ENCODE results near the gene PDCD1LG2. TPM values are rescaled to one million over a fixed set of nuclear protein-coding genes. Genes with fewer than 3 reads are reported as not detected.

Gene PDCD1LG2
- total RNA-seq, 1 experiment from 2014 or later: not detected

GRCh38 chr9:5481322-5482040 is 28.9 kb upstream of the PDCD1LG2 start:
- intact Hi-C loops (cut with micrococcal nuclease; ENCODE audit: unreplicated experiment): no loop called here
- POLR2A ChIA-PET: no interaction called here
- Histone ChIP-seq H3K9me3 (ENCODE audit: control insufficient read depth, insufficient read depth, low read depth, low read length) (no peaks in the 10 kb centered on the region), H3K27ac (ENCODE audit: low read length) (no peak overlapping the region), H3K4me3 (ENCODE audit: low read depth in 2 of 2, low read length in 2 of 2) (no peak overlapping the region), H3K36me3 (ENCODE audit: control insufficient read depth, insufficient read depth, low read length) (no peaks in the 10 kb centered on the region), H3K4me1 (ENCODE audit: control insufficient read depth, insufficient read depth, low read length) (no peaks in the 10 kb centered on the region), H3K27me3 (ENCODE audit: control insufficient read depth, insufficient read depth, low read length) (no peaks in the 10 kb centered on the region)
- no peak for DNase-seq (ENCODE audit: low read depth, low spot score)
- CTCF ChIA-PET: no interaction called here
- in situ Hi-C loops (cut with HindIII; ENCODE audit: low pct_unique_long_range_greater_than_20kb, low sequenced_read_pairs): no loop called here
- ATAC-seq: no peak
- TF ChIP-seq REST (IDR thresholded peaks at IDR 0.05; ENCODE audit: insufficient read depth in 1 of 2, low read depth in 2 of 2, low read length in 1 of 2) (no peak), TCF7L2 (IDR thresholded peaks at IDR 0.05; ENCODE audit: low read depth, low read length) (no peak), POLR2AphosphoS5 (IDR thresholded peaks at IDR 0.05; ENCODE audit: low read depth, low read length) (no peak), SIN3A (IDR thresholded peaks at IDR 0.05; ENCODE audit: borderline replicate concordance, insufficient read depth, low read depth, low read length) (no peak)
- TF ChIP-seq, protein P1, sequence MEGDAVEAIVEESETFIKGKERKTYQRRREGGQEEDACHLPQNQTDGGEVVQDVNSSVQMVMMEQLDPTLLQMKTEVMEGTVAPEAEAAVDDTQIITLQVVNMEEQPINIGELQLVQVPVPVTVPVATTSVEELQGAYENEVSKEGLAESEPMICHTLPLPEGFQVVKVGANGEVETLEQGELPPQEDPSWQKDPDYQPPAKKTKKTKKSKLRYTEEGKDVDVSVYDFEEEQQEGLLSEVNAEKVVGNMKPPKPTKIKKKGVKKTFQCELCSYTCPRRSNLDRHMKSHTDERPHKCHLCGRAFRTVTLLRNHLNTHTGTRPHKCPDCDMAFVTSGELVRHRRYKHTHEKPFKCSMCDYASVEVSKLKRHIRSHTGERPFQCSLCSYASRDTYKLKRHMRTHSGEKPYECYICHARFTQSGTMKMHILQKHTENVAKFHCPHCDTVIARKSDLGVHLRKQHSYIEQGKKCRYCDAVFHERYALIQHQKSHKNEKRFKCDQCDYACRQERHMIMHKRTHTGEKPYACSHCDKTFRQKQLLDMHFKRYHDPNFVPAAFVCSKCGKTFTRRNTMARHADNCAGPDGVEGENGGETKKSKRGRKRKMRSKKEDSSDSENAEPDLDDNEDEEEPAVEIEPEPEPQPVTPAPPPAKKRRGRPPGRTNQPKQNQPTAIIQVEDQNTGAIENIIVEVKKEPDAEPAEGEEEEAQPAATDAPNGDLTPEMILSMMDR (IDR thresholded peaks at IDR 0.05): no peak
- BruUV-seq (replicated peaks): no TSS peak

GRCh38 chr9:5482194-5482593 is 28.1 kb upstream of the PDCD1LG2 start:
- ATAC-seq: no peak
- POLR2A ChIA-PET: interaction anchor here (0.6 kb wide), 1 partner anchor 29 kb away, joined by 3 read pairs; no protein-coding TSS in a partner anchor

More at GRCh38 chr9:5482194-5482593, 28.1 kb upstream of the PDCD1LG2 start:
- TF ChIP-seq SIN3A (IDR thresholded peaks at IDR 0.05; ENCODE audit: borderline replicate concordance, insufficient read depth, low read depth, low read length): no peak
- TF ChIP-seq, protein P1 (IDR thresholded peaks at IDR 0.05): no peak
- no peak for TF ChIP-seq POLR2AphosphoS5 (IDR thresholded peaks at IDR 0.05; ENCODE audit: low read depth, low read length)
- TF ChIP-seq REST (IDR thresholded peaks at IDR 0.05; ENCODE audit: insufficient read depth in 1 of 2, low read depth in 2 of 2, low read length in 1 of 2): no peak
- no peak for TF ChIP-seq TCF7L2 (IDR thresholded peaks at IDR 0.05; ENCODE audit: low read depth, low read length)
- no peaks in the 10 kb centered on the region for H3K4me1 ChIP-seq (ENCODE audit: control insufficient read depth, insufficient read depth, low read length)
- H3K4me3 ChIP-seq (ENCODE audit: low read depth in 2 of 2, low read length in 2 of 2): no peak overlapping the region
- CTCF ChIA-PET: interaction anchor here (0.8 kb wide), 1 partner anchor 32 kb away, joined by 6 read pairs; no protein-coding TSS in a partner anchor
- in situ Hi-C loops (cut with HindIII; ENCODE audit: low pct_unique_long_range_greater_than_20kb, low sequenced_read_pairs): no loop called here
- H3K27ac ChIP-seq (ENCODE audit: low read length): no peak overlapping the region
- no TSS peak for BruUV-seq (replicated peaks)
- no peaks in the 10 kb centered on the region for H3K9me3 ChIP-seq (ENCODE audit: control insufficient read depth, insufficient read depth, low read depth, low read length)
- H3K36me3 ChIP-seq (ENCODE audit: control insufficient read depth, insufficient read depth, low read length): no peaks in the 10 kb centered on the region
- intact Hi-C loops (cut with micrococcal nuclease; ENCODE audit: unreplicated experiment): no loop called here
- no peak for DNase-seq (ENCODE audit: low read depth, low spot score)
- H3K27me3 ChIP-seq (ENCODE audit: control insufficient read depth, insufficient read depth, low read length): no peaks in the 10 kb centered on the region

Data from Panc1 (cell line).